ENCODE results near the gene CAPRIN2.

CAPRIN2 gene

DNA sequence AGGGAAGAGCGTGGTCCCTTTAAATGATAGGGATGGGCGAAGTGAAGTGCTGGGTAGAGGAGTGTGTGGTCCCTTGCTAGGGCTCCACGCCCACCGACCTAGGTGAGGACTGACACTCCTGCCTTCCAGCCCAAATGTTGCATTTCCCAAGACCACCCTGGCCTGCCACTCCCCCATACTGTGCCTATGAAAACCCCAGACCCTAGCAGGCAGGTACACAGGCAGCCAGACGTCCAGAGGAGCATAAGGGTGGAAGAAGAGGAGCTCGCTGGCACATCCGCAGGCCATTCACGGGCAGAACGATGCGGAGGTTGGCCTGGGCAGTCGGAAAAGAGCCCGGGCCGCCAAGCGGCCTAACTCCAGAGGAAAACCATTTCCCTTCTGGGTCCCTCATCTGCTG lies 58.3 kb downstream of the CAPRIN2 start:
- TF ChIP-seq, protein P1, sequence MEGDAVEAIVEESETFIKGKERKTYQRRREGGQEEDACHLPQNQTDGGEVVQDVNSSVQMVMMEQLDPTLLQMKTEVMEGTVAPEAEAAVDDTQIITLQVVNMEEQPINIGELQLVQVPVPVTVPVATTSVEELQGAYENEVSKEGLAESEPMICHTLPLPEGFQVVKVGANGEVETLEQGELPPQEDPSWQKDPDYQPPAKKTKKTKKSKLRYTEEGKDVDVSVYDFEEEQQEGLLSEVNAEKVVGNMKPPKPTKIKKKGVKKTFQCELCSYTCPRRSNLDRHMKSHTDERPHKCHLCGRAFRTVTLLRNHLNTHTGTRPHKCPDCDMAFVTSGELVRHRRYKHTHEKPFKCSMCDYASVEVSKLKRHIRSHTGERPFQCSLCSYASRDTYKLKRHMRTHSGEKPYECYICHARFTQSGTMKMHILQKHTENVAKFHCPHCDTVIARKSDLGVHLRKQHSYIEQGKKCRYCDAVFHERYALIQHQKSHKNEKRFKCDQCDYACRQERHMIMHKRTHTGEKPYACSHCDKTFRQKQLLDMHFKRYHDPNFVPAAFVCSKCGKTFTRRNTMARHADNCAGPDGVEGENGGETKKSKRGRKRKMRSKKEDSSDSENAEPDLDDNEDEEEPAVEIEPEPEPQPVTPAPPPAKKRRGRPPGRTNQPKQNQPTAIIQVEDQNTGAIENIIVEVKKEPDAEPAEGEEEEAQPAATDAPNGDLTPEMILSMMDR (IDR thresholded peaks at IDR 0.05; ENCODE audit: low read depth, low read length): no peak
- DNase-seq (ENCODE audit: low read depth in 2 of 2): no peak
- no peak overlapping the region for H3K4me3 ChIP-seq (replicated peaks in 1 of 2; ENCODE audit: low read depth in 2 of 2, low read length in 2 of 2)

DNA sequence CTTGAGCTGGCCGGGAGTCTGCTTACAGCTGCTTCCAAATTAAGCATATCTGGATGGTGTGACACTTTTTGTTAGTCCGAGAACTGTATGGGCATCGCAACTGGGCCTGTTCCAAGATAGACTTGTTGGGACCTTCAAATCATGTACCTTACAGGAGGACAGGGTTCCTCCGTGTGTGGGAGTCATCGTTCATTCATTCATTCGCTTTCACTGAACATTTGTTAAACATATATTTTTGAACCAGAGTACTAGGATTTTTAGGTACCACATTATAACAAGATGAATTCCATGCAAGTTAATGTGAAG lies 58.7 kb downstream of the CAPRIN2 start:
- TF ChIP-seq, protein P1 (IDR thresholded peaks at IDR 0.05; ENCODE audit: low read depth, low read length): no peak
- H3K4me3 ChIP-seq (replicated peaks in 1 of 2; ENCODE audit: low read depth in 2 of 2, low read length in 2 of 2): peak overlapping the region; percentile 98
- DNase-seq (ENCODE audit: low read depth in 2 of 2): no peak

DNA sequence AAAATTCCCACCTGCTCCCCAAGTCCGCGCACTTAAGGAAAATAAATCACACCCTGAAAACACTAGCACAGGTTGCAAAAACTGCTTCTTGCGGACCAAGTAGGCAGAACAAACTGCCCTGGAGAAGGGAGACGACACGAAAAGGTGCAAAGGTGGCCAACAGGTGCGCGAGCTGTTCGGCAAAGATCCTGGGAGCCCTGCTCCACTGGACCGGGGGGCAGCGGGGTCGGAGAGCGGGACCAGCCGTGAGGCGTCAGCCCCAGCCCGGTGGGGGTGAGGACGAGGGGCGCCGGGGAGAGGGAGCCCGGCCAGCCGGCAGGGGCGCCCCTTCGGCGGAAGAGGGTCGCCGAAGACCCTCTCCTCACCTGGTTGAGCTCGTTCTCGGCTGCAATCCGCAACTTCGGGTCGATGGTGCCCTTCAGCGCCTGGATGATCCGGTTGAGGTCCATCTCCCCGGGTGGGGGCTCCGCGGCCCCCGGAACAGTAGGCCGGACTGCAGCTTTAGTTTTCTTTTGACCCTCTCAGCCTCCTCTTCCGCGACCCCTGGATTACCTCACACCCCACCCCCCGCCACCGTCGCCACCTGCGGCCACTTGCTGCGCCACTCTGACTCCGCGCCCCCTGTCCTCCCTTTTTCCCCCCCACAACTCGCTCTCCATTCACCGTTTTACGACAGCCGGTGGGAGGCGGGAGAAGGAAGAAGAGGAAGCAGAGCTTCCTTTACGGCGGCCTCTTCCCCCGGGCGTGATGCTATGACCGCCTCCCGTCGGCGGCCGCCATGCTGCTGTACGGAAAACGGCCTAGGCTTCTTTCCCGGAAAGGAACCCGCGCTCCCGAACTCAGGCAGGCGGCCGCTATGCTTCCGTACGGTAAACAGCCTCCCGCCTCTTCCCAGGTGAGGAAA lies 59.3 kb downstream of the CAPRIN2 start, which contains the start of gene IPO8:
TSS of gene IPO8 (minus strand) at position 671 of the 904 bp plus-strand sequence. CDS start at position 449, 222 bp downstream.
- peak within 1 kb of the TSS; percentile 98 for H3K4me3 ChIP-seq (replicated peaks in 1 of 2; ENCODE audit: low read depth in 2 of 2, low read length in 2 of 2)
- peak; percentile 92 to 95 for DNase-seq (ENCODE audit: low read depth in 2 of 2)
- TF ChIP-seq, protein P1 (IDR thresholded peaks at IDR 0.05; ENCODE audit: low read depth, low read length): peak; percentile 25

DNA sequence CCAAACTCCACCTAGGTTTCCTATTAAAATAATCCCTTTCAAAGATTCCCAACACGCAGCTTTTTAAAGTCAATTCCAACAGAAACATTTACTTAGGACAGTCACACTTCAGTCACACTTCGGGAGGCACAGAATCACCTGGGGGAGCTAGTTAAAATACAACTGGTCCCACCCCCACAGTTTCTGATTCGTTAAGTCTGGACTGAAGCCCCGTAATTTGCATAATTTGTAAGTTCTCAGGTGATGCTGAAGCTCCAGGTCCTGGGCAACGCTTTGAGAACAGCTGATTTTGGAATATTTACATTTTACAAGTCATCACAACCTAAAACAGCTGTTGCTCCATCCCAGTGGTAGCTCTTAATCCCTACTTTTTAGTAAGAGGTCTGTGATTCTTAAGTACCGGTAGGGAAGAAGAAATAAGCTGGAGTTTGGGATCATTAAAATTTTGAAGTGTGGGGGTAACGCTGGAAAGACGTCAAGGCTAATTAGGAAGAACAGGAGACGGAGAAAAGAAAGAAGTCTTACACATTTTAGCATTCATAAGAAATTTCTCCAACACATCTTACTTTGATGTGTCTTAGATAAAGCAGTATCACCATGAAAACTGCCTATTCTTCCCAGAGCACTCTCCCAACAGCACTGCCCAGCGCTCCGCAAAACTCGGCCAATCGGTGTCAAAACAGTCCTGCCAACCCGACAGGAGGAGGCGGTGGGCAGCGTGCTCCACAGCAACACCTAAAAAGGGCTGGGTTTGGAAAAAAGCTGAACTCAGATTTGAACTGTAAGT lies 60.1 kb downstream of the CAPRIN2 start:
- TF ChIP-seq, protein P1 (IDR thresholded peaks at IDR 0.05; ENCODE audit: low read depth, low read length): no peak
- peak; percentile 32 to 45 for DNase-seq (ENCODE audit: low read depth in 2 of 2)
- peak overlapping the region; percentile 98 for H3K4me3 ChIP-seq (replicated peaks in 1 of 2; ENCODE audit: low read depth in 2 of 2, low read length in 2 of 2)

DNA sequence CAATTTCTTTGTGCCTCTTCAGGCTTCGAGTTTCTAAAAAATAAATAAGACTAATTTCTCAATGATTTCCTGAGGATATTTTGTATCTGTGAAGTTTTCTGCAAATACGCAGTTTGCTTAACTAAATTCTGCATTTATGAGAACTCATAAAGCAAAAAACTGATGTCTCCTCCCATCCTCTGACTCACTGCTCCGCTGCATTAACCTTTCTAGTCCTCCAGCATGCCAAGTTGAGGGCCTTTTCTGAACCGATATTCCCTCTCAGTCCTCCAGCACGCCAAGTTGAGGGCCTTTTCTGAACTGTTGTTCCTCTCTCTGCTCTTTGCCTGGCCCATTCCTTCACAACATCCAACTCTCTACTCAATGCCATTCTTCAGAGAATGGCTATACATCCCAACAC lies 62.3 kb downstream of the CAPRIN2 start:
- TF ChIP-seq, protein P1 (IDR thresholded peaks at IDR 0.05; ENCODE audit: low read depth, low read length): no peak
- no peak overlapping the region for H3K4me3 ChIP-seq (replicated peaks in 1 of 2; ENCODE audit: low read depth in 2 of 2, low read length in 2 of 2)
- DNase-seq (ENCODE audit: low read depth in 2 of 2): peak; percentile 21 to 28

DNA sequence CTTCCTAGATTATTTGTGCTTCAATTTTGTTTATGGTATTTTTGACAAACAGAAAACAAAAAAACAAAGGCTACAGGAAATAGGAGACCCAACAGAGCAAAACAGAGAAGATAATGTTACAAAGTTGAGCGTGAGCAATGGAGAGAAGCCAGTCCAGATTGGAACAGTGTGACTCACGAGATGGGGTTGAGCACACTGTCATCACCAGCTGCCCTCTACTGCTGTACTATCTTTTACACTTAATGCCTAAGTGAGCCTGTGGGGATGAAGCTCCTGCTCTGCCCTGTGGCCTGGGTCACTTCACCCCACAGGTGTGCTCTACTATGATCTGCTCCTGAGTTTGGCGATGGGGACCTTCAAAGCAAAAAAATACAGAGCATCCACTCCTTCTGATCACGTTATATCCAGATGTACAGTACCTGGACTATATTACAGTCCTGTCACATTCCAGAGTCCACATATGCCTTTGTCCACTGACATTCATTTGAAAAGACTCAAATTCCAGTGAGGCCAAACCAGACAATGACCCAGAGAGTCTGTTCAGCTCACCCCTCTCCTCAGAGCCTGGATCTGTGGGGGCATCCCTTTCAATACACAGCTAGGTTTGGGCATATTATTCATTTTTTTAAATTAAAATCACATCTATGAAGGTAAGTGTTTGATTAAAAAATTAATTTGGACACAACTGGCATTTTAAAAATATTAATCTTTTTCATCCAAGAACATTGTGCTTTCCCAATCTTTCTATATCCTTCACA lies 63.5 kb downstream of the CAPRIN2 start:
- TF ChIP-seq, protein P1 (IDR thresholded peaks at IDR 0.05; ENCODE audit: low read depth, low read length): no peak
- DNase-seq (ENCODE audit: low read depth in 2 of 2): peak; percentile 71 to 79
- H3K4me3 ChIP-seq (replicated peaks in 1 of 2; ENCODE audit: low read depth in 2 of 2, low read length in 2 of 2): no peak overlapping the region
